Activated T-cell treated with anti-CD3 and anti-CD28 coated beads for 24 hours (primary cell): ENCODE measurements around the gene COPG2.
"Not testable (repeated sequence)": the region's sequence is repeated elsewhere in the genome, so short reads cannot be mapped to it uniquely, and the experiment has no call there.

ENCODE experiments used
- DNase-seq: peaks from one replicate; pipeline ENCODE4 v3.0.0-alpha.2; 2020; ENCODE audit warnings: low read depth

The COPG2 gene, protein sequence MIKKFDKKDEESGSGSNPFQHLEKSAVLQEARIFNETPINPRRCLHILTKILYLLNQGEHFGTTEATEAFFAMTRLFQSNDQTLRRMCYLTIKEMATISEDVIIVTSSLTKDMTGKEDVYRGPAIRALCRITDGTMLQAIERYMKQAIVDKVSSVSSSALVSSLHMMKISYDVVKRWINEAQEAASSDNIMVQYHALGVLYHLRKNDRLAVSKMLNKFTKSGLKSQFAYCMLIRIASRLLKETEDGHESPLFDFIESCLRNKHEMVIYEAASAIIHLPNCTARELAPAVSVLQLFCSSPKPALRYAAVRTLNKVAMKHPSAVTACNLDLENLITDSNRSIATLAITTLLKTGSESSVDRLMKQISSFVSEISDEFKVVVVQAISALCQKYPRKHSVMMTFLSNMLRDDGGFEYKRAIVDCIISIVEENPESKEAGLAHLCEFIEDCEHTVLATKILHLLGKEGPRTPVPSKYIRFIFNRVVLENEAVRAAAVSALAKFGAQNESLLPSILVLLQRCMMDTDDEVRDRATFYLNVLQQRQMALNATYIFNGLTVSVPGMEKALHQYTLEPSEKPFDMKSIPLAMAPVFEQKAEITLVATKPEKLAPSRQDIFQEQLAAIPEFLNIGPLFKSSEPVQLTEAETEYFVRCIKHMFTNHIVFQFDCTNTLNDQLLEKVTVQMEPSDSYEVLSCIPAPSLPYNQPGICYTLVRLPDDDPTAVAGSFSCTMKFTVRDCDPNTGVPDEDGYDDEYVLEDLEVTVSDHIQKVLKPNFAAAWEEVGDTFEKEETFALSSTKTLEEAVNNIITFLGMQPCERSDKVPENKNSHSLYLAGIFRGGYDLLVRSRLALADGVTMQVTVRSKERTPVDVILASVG

DNA sequence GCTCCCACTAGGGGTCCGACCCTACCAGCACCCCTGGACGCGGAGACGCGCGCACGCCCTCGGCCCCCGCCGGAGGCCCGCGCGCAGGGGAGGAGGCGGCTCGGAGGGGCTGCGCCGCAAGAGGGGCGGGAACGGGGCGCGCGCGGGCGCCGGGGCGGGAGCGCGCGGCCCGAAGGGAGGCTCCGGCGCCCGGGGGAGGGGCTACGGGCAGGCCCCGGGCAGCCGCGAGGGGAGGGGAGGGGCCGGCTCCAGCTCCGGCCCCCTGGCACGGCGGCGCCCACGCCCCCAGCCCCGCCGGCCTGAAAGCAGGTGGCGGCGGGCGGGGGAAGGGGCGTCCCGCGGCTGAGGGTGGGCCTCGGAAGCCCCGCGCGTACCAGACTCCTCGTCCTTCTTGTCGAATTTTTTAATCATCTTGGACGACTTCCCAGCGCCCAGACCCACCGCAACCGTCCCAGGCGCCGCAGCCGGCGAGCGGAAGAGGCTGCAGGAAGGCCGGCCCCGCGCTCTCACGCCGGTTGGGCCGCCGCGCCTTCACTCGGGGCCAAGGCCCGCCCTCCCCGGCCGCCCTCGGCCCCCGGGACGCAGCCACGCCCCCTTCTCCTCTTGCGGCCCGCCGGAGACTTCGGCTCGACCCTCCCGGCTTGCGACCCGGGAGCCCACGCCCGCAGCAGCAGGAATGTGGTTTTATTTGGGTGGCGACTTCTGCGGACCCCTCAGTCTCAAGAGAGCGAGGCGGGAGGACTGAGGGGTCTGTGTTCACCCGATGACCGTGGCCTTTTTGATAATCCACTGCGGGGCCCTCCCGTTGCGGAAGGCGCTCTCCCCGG lies at the start of gene COPG2:
Gene COPG2 (minus strand): TSS at position 491 of the 827 bp plus-strand sequence. CDS start 80 bp downstream, at position 411.
- DNase-seq, result peak; percentile 76

DNA sequence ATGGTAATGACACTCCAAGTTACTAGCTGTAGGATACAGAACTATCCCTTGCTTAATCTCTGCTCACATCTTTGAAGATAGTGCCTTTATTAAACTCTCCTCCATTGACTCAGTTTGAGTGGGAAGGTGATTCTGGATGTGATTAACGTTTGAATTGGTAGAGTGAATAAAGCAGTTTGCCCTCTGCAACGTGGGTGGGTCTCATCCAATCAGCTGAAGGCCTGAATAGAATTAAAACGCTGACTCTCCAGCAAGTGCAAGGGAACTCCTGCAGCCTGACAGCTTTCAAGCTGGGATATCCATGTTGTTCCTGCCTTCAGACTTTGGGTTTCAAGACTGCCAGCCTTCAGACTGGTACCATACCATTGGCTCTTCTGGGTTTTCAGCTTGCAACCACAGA lies 43.9 kb upstream of the COPG2 start:
- DNase-seq, result no peak

DNA sequence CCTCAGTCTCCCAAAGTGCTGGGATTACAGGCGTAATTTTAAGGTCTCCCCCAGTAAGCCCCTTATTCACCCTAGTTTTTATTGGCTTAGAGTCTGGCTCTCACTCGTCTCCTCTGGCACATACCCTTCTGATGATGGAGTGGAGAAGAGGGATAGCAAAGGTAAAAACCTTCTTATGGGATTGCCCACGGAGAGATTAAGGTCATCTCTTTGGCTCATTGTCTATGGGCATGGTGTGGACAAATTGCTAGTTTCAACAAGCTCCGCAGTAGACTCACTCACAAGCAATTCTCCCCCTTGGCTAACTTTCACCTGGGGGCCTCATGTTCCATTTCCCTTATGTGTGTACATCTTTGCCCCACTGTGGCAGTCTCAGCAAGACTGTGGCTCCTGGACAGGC lies 40.2 kb upstream of the COPG2 start:
- no peak for DNase-seq

DNA sequence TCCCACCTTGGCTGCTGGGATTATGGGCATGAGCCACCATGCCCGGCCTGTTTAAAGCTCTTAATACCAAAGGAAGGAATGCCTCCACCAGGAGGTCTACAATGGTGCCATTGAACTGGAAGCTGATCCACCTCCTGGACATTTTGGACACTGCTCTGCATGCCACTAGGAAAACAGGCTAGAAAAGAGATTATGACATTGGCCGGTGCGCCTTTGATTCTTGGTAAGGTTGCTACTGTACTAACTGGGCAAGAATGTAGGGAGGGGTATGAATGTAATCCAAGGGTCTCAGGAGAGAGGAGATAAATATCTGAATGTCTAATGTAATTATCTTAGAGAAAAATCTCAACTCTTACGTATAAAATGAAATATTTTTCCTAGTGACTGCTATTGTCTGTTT lies 39.5 kb upstream of the COPG2 start:
- DNase-seq, result no peak

DNA sequence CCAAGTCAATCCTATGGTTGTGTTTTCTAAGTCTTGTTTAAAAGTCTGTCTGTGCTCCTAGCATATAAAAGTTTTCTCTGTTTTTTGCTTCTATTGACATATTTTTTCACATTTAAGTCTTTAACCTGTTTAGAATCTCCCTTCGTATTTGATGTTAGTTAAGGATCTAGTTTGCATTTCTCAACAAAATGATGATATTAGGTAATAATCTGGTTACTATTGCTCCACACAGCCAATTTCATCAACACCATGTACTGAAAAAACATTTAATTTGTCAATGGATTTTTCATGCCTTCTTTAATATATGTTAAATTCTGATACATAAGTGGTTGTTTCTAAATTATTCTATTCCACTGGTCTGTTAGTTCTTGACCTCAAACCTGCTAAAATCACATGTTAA lies 35.3 kb upstream of the COPG2 start:
- no peak for DNase-seq

DNA sequence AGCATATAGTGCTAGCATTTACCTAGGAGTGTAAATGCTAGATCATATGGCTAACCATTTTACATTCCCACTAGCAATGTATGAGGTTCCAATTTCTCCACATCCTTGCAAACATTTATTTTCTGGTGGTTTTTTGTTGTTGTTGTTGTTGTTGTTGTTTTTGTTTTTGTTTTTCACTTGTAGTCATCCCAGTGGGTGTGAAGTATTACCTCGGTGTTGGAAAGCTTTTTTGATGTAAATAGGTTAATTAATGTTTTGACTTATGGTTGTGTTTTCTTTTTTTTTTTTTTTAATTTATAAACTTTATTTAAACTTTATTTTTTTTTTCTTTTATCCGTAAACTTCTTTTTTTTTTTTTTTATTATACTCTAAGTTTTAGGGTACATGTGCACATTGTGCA lies 33.1 kb upstream of the COPG2 start:
- no peak for DNase-seq

DNA sequence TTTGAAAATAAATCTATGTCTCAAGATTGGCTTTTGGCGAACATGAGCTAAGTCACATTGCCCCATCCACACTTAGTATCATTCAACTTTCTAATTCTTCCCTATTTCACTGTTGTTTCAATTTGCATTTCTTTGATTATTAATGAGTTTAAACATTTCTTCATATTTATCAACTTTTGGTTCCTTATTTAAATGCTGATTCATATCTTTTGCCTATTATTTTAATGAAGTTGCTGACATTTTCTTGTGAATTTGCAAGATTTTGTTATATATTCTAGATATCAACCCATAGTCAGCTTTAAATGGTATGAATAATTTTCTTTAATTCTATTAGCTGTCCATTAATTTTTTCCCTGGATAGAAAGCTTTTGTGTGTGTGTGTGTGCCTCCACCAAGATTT lies 32.2 kb upstream of the COPG2 start:
- no peak for DNase-seq

DNA sequence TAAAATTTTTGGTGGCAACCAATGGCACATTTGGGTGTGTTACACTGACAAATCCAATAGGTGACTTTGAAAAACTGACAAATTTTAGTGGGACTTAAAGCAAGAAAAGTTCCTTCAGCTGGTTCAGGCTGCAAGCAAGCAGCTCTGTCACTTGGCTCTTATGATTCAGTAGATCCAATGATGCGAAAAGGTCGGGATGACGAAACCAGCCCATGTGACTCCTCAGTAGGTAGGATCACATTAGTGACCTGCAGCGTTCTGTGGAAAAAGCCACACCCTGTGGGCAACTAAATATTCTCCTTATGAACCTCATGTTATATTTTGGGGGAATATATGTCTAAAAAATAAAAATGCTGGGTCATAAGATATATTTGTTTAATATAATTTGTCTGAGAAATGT lies 31.1 kb upstream of the COPG2 start:
- no peak for DNase-seq

DNA sequence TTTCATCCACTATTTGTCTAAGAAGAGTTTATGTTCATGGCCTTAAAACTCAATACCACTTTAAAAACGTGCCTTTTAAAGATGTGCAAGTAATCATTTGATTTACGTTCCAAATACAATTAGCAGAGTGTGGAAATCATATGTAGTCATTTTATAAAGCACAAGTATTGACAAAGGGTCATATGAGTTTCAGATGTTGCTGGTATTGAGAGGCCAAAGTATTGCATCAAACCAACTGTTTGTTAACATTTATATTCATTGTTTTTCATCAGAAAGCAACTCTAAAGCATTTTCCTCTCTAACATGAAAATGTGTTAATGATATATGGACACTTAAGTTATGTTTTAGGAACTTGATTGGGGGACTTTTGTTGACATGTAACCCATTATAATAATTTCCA lies 29.3 kb upstream of the COPG2 start:
- no peak for DNase-seq

DNA sequence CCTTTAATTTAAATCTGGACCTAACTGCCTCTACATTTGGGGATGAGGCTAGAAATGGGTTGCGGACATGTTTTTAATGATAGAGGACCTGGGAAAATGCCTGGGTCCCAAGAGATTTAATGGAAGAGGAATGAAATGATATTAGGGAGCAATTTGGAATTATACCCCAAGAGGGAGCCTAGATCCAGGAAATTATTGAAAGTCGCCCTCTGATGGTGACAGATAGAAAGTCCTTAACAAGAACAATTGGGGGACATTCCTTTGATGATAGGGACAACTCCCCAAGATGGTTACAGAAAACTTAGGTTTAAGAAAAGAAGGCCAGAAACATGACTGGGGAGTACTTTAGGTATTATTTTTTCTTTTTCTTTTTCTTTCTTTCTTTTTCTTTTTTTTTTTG lies 27.3 kb upstream of the COPG2 start:
- DNase-seq, result no peak

DNA sequence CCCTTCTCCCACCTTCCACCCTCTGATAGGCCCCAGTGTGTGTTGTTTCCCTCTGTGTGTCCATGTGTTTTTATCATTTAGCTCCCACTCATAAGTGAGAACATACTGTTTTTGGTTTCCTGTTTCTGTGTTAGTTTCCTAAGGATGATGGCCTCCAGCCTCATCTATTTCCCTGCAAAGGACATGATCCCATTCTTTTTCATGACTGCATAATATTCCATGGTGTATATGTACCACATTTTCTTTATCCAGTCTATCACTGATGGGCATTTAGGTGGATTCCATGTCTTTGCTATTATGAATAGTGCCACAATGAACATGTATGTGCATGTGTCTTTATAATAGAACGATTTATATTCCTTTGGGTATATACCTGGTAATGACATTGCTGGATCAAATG lies 23.8 kb upstream of the COPG2 start:
- not testable (repeated sequence) for DNase-seq

DNA sequence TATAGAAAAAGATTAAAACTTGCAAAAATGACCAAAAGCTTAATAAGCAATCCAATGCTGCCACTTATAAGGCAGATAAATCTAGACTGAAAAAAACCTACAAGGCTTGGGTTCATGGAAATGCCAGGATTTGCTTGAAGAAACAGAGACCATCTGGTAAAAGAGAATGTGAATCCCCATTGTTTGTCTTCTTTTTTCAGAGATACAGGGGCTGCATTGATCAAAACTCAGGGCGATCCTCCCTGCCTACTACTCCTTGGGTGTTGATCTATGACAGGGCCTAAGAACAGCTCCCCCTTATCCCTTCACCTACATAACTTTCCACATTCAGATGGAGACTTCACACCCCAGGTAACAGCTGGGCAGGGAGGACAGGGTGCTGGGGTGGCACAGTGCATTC lies 21.1 kb upstream of the COPG2 start:
- no peak for DNase-seq

DNA sequence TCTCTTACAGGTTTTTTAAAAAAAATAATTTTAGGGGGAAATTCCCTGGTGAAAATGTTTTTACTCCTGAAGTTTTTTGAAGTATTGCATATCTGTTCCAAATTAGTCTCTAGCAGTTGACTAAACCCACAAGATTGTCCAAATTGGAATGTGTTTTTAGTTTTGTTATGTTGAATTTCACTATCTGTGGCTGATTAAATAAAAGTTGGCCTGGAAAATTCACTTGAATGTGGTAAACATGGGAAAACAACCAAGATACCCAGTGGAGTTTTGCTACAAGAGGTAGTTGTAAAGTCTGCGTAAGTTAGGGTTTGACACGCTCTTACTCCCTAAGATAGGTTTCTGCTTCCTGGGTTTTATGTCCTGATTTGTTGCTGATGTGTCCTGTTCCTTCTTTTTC lies 14.5 kb upstream of the COPG2 start:
- DNase-seq, result no peak

DNA sequence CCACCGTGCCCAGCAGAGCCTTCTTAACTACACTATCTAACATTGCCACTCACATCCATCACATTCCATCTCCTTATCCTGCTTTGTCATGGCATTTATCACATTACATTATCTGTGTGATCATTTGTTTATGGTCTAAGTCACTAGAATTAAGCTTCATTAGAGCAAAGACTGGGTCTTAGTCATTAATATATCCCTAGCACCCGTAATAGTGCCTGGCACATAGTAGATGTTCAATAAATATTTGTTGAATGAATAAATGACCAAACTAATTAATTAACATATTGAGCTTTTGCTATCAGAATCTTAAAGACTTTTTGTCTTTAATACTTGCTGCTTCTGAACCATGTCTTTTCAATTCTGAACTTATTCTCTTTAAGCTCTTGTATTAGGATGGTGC lies 5.9 kb upstream of the COPG2 start:
- no peak for DNase-seq

DNA sequence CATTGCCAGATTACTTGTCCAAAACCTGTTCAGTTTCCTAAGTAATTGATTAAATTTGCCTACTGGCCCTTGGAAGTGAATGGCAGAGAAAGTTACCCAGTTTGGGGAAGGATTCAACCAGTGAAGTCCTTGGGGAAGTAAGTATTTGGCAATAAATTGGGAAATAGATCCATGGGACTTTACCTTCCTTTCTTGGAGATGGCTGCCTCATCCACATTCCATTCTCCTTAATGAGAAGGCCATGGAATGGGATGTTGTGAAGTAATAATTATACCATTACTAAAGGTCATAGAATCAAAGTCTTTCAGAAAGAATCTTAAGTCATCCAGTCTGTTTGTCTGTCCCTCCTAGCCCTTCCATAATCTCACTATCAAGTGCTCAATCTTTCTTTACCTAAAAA lies 4.5 kb upstream of the COPG2 start:
- DNase-seq, result no peak

DNA sequence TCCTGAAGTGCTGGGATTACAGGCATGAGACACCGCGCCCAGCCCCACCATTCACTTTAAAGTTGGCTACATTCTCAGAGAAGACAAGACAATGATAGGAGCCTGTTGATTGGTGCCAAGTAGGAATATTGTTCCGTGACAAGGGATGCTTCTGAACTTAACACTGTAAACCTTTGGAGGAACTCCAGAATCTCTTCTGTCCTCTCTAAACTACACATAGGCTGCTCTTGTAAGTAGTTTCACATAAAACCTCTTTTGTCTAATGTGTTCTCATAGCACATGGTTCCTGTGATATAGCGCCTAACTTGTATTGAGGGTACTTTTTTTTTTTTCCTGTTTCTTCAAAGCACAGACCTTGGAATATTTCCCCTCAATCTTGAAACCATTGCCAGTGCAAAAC lies 3.6 kb upstream of the COPG2 start:
- DNase-seq, result no peak

DNA sequence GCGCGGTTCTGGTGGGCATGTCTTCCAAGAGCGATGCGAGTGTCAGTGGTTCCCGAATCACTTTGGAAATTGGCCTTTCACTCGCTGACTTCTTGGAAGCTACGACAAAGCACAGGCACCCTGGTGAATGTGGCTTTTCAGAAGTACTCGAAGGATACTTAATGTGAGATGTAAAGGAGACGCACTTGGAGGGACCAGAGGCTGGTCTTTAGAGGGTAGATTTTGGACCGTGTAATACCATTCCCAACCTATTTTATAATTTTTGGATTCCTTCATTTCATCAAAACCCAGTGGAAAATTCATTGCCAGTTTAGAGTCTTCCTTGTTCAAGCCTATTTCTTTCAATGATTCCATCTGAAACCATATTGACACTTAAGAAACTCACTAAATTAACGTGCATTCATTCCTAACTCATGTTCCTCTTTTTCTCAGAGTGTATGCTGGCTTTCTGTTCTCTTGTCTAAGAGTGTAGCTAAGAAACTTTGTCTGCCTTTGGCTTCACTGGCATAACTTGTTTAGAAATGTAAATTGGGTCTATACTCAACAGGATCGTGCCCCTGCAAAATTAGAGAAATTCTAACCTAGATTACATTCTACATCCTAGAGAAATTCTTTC lies 645 bp upstream of the COPG2 start:
- no peak for DNase-seq

DNA sequence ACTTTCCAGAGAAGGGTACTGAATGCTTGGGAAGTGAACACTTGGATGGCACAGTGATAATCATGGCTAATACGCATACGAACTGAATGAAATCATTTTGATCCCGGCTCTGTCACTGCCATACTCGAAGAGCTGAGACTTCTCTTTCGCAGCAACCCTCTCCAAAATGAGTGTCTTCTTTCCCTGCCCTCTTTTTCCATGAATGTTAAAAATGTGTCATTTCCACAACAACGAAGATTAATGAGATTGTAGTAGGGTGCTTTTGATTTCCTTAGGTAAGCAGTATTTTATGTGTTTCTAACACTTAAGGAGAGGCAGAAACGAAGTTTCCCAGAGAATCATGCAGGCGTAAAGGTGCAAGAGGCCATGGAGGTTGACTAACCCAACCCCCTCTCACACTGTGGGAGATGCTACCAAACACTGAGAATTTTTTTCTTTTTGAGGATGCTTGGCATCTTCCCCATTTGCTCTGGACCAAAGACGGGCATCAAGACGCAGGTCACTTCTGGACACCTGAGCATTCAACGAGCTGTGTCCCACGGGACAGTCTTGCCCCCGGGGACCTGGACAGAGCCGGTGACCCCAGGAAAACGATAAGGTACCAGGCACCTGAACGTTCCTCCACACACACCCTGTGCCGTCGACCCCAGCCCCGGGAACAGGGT lies 823 bp downstream of the COPG2 start:
- no peak for DNase-seq

DNA sequence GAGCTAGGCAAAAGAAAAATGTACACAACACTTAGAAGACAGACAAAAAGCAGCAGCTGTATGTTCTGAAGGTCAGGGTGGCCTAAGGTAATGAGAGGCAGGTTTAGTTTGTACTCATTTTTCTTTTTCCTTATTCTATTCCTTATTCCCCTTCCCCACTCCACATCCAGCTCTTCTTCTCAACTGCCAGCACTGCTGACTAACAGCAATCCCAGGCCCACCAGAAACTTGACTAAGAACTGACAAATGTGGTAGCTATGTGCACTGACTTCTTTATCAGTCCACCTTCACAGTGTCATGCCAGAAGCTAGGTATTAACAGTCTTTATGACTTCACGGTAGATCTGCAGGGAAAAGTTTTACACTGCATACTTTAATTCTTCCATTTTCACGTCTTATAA lies 6.1 kb downstream of the COPG2 start:
- no peak for DNase-seq

DNA sequence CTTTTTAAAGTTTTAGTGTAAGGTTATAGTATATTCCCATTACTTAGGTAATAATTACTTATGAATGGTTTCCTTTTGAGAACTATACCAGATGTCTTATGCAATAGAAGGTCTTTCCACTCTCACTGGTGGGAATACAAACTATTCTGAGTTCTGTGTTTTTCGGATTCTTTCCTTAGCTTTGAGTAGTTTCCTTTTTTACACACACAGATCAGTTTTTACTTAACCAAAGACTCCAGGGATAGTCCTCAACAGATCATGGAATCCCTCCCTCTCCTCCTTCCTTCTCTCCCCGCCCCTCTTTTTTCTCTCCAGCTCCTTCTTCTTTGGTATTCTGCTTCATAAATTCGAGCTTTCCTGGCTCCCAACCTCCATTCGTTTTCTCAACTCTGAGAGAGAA lies 13.3 kb downstream of the COPG2 start:
- no peak for DNase-seq

DNA sequence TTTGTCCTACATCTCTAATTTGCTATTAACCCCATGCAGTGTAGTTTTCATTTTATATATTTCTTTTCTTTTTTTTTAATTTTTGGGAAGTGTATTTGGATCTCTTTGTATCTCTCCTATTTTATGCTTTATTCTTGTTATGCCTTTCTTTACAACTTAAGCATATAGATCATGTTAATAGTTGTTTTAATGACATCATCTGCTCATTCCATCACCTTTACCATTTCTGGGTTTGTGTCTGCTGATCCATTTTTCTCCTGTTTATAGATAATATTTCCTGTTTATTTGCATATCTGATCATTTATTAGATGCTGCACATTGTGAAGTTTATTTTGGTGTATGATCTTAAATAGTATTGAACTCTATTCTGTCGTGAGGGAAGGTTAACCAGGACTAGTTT lies 13.7 kb downstream of the COPG2 start:
- DNase-seq, result no peak
